DOHH2 (cell line): ENCODE results near the gene STX7.

Experiments used
- H3F3A ChIP-seq: fragments of 200-600 bp; sonication (generic), shearing (Covaris generic); 2 replicates; pipeline ENCODE4 v1.6.0; 2016; ENCODE audit warnings: antibody characterized with exemption, mild to moderate bottlenecking; ENCODE audit not compliant: control insufficient read depth, insufficient read depth
- H3K27ac ChIP-seq: fragments of 200-600 bp; sonication (generic); 2 replicates; pipeline ENCODE4 v1.5.1; 2014; ENCODE audit warnings: low read depth, mild to moderate bottlenecking, low read length, moderate library complexity
- H3K27me3 ChIP-seq: fragments of 200-600 bp; sonication (generic); 2 replicates; pipeline ENCODE4 v1.6.1; 2014; ENCODE audit warnings: mild to moderate bottlenecking, low read length, mixed read lengths; ENCODE audit not compliant: control insufficient read depth
- H3K36me3 ChIP-seq: fragments of 200-600 bp; sonication (generic); 2 replicates; pipeline ENCODE4 v1.6.1; 2014; ENCODE audit warnings: mild to moderate bottlenecking, low read length, moderate library complexity, mixed read lengths; ENCODE audit not compliant: control insufficient read depth
- H3K4me1 ChIP-seq: fragments of 200-600 bp; sonication (generic); 2 replicates; pipeline ENCODE4 v1.6.1; 2014; ENCODE audit warnings: mild to moderate bottlenecking, low read length, mixed read lengths; ENCODE audit not compliant: control insufficient read depth
- H3K4me2 ChIP-seq: fragments of 200-600 bp; sonication (generic); 2 replicates; pipeline ENCODE4 v1.6.0; 2014; ENCODE audit warnings: mild to moderate bottlenecking, low read length, moderate library complexity
- H3K4me3 ChIP-seq: fragments of 200-600 bp; sonication (generic); 2 replicates; pipeline ENCODE4 v1.5.1; 2014; ENCODE audit warnings: mild to moderate bottlenecking, low read length, mixed read lengths
- H3K79me2 ChIP-seq: fragments of 200-600 bp; sonication (generic); 2 replicates; pipeline ENCODE4 v1.6.1; 2014; ENCODE audit warnings: mild to moderate bottlenecking, low read length, mixed read lengths; ENCODE audit not compliant: control insufficient read depth
- H3K9me2 ChIP-seq: fragments of 200-600 bp; sonication (generic); replicated peaks from 2 replicates; pipeline ENCODE4 v1.6.1; 2014; ENCODE audit warnings: mild to moderate bottlenecking, low read length, mixed read lengths; ENCODE audit not compliant: control insufficient read depth
- H3K9me3 ChIP-seq: fragments of 200-600 bp; sonication (generic); 2 replicates; pipeline ENCODE4 v1.6.1; 2014; ENCODE audit warnings: antibody characterized with exemption, low read length, mixed read lengths; ENCODE audit not compliant: control insufficient read depth, insufficient read depth
- H4K20me1 ChIP-seq: fragments of 200-600 bp; sonication (generic); 2 replicates; pipeline ENCODE4 v1.6.0; 2014; ENCODE audit warnings: low read depth, mild to moderate bottlenecking, antibody characterized with exemption, low read length, moderate library complexity; ENCODE audit not compliant: control insufficient read depth, insufficient read depth
- CTCF ChIP-seq: fragments of 200-600 bp; sonication (generic); IDR thresholded peaks from one replicate; pipeline ENCODE4 v1.5.1; 2014; ENCODE audit warnings: antibody characterized with exemption, mild to moderate bottlenecking, low read depth, low read length; ENCODE audit not compliant: poor library complexity, severe bottlenecking
- EZH2phosphoT487 ChIP-seq: fragments of 200-600 bp; sonication (generic); IDR thresholded peaks from 2 replicates; pipeline ENCODE4 v1.6.1; 2017; ENCODE audit warnings: borderline replicate concordance, mild to moderate bottlenecking, antibody characterized with exemption, low read length, moderate library complexity, mixed read lengths

The STX7 gene

GRCh38 chr6:132476688-132477087 is 36.2 kb downstream of the STX7 start:
- peaks cover 34% of the 10 kb centered on the region for H3K4me1 ChIP-seq
- TF ChIP-seq EZH2phosphoT487 = no peak
- no peak for TF ChIP-seq CTCF
- H3K9me2 ChIP-seq = no peaks in the 10 kb centered on the region
- no peak overlapping the region for H3K4me2 ChIP-seq
- H3K27ac ChIP-seq = no peak overlapping the region
- peaks cover 83% of the 10 kb centered on the region for H3K79me2 ChIP-seq
- H3K27me3 ChIP-seq = no peaks in the 10 kb centered on the region
- 0 out of 2 replicates have a peak, but pooled peaks cover 3% of the 10 kb centered on the region for H4K20me1 ChIP-seq
- H3F3A ChIP-seq = peaks cover 16% of the 10 kb centered on the region; the same call in 1 of the 2 replicates
- H3K36me3 ChIP-seq = peaks cover 87% of the 10 kb centered on the region
- H3K4me3 ChIP-seq = no peak overlapping the region
- H3K9me3 ChIP-seq = no peaks in the 10 kb centered on the region

GRCh38 chr6:132475925-132476324 is 37.0 kb downstream of the STX7 start:
- Histone ChIP-seq H4K20me1 (no peaks in the 10 kb centered on the region), H3K27me3 (no peaks in the 10 kb centered on the region), H3F3A (peaks cover 16% of the 10 kb centered on the region; the same call in 1 of the 2 replicates), H3K27ac (no peak overlapping the region), H3K36me3 (peaks cover 87% of the 10 kb centered on the region), H3K4me3 (no peak overlapping the region), H3K4me1 (peaks cover 26% of the 10 kb centered on the region), H3K9me3 (no peaks in the 10 kb centered on the region), H3K4me2 (no peak overlapping the region), H3K9me2 (no peaks in the 10 kb centered on the region), H3K79me2 (peaks cover 79% of the 10 kb centered on the region)
- TF ChIP-seq EZH2phosphoT487 = no peak
- TF ChIP-seq CTCF = no peak

- peaks cover 94% of the 10 kb centered on the region for H3K36me3 ChIP-seq
These were observed 41.1 kb downstream of the STX7 start for GRCh38 chr6:132471787-132472186.

More at GRCh38 chr6:132471787-132472186, 41.1 kb downstream of the STX7 start:
- Histone ChIP-seq H3K27ac (no peak overlapping the region), H3K27me3 (no peaks in the 10 kb centered on the region), H3K79me2 (peaks cover 38% of the 10 kb centered on the region), H3K9me3 (no peaks in the 10 kb centered on the region), H3K4me1 (peaks cover 14% of the 10 kb centered on the region), H4K20me1 (peaks cover 5% of the 10 kb centered on the region; the same call in 1 of the 2 replicates), H3F3A (peaks cover 18% of the 10 kb centered on the region; the same call in 1 of the 2 replicates), H3K4me2 (no peak overlapping the region), H3K9me2 (no peaks in the 10 kb centered on the region), H3K4me3 (no peak overlapping the region)
- TF ChIP-seq CTCF = no peak
- no peak for TF ChIP-seq EZH2phosphoT487
